ENCODE measurements around the gene BLVRB.
"Not testable (repeated sequence)": the region's sequence is repeated elsewhere in the genome, so short reads cannot be mapped to it uniquely, and the experiment has no call there.

Gene BLVRB

GRCh38 chr19:40410030-40410389 lies 55.5 kb downstream of the BLVRB start:
- Histone ChIP-seq H3K4me1 (ENCODE audit: insufficient read depth, low read length) (peaks cover 11% of the 10 kb centered on the region), H3K27ac (ENCODE audit: low read depth, low read length) (no peak overlapping the region), H3K9ac (ENCODE audit: low read length) (no peak overlapping the region), H3K4me3 (ENCODE audit: low read depth in 1 of 2, low read length in 2 of 2) (no peak overlapping the region), H3K36me3 (ENCODE audit: insufficient read depth, low read length) (no peaks in the 10 kb centered on the region), H3K27me3 (ENCODE audit: control insufficient read depth in 1 of 2, insufficient read depth in 2 of 2, low read length in 2 of 2) (no peaks in the 10 kb centered on the region), H3K9me3 (ENCODE audit: low read length) (no peaks in the 10 kb centered on the region)

GRCh38 chr19:40408598-40408925 lies 57.0 kb downstream of the BLVRB start:
- H3K4me1 ChIP-seq (ENCODE audit: insufficient read depth, low read length); H3K27me3 ChIP-seq (ENCODE audit: control insufficient read depth in 1 of 2, insufficient read depth in 2 of 2, low read length in 2 of 2); H3K27ac ChIP-seq (ENCODE audit: low read depth, low read length): not testable (repeated sequence)

GRCh38 chr19:40407714-40408597 lies 57.6 kb downstream of the BLVRB start:
- Histone ChIP-seq H3K4me1 (ENCODE audit: insufficient read depth, low read length) (peaks cover 9% of the 10 kb centered on the region), H3K9me3 (ENCODE audit: low read length) (no peaks in the 10 kb centered on the region), H3K27ac (ENCODE audit: low read depth, low read length) (no peak overlapping the region), H3K4me3 (ENCODE audit: low read depth in 1 of 2, low read length in 2 of 2) (no peak overlapping the region), H3K27me3 (ENCODE audit: control insufficient read depth in 1 of 2, insufficient read depth in 2 of 2, low read length in 2 of 2) (no peaks in the 10 kb centered on the region), H3K36me3 (ENCODE audit: insufficient read depth, low read length) (no peaks in the 10 kb centered on the region), H3K9ac (ENCODE audit: low read length) (no peak overlapping the region)

More at GRCh38 chr19:40408598-40408925, 57.0 kb downstream of the BLVRB start:
- not testable (repeated sequence) for H3K4me3 ChIP-seq (ENCODE audit: low read depth in 1 of 2, low read length in 2 of 2); H3K36me3 ChIP-seq (ENCODE audit: insufficient read depth, low read length); H3K9ac ChIP-seq (ENCODE audit: low read length); H3K9me3 ChIP-seq (ENCODE audit: low read length)

- no peak overlapping the region for H3K9ac ChIP-seq (ENCODE audit: low read length)
These were observed 62.1 kb downstream of the BLVRB start for GRCh38 chr19:40403262-40403984.

GRCh38 chr19:40400559-40400958 lies 65.0 kb downstream of the BLVRB start:
- Histone ChIP-seq H3K9me3 (ENCODE audit: low read length) (no peaks in the 10 kb centered on the region), H3K4me1 (ENCODE audit: insufficient read depth, low read length) (no peaks in the 10 kb centered on the region), H3K27ac (ENCODE audit: low read depth, low read length) (no peak overlapping the region), H3K27me3 (ENCODE audit: control insufficient read depth in 1 of 2, insufficient read depth in 2 of 2, low read length in 2 of 2) (no peaks in the 10 kb centered on the region), H3K9ac (ENCODE audit: low read length) (no peak overlapping the region), H3K36me3 (ENCODE audit: insufficient read depth, low read length) (no peaks in the 10 kb centered on the region), H3K4me3 (ENCODE audit: low read depth in 1 of 2, low read length in 2 of 2) (no peak overlapping the region)

More at GRCh38 chr19:40403262-40403984, 62.1 kb downstream of the BLVRB start:
- Histone ChIP-seq H3K9me3 (ENCODE audit: low read length) (no peaks in the 10 kb centered on the region), H3K27me3 (ENCODE audit: control insufficient read depth in 1 of 2, insufficient read depth in 2 of 2, low read length in 2 of 2) (no peaks in the 10 kb centered on the region), H3K4me3 (ENCODE audit: low read depth in 1 of 2, low read length in 2 of 2) (peak overlapping the region; percentile 41 to 68), H3K4me1 (ENCODE audit: insufficient read depth, low read length) (no peaks in the 10 kb centered on the region), H3K27ac (ENCODE audit: low read depth, low read length) (peak overlapping the region; percentile 78), H3K36me3 (ENCODE audit: insufficient read depth, low read length) (no peaks in the 10 kb centered on the region)

GRCh38 chr19:40398417-40399131 lies 67.0 kb downstream of the BLVRB start:
- H3K9me3 ChIP-seq (ENCODE audit: low read length) = no peaks in the 10 kb centered on the region
- no peaks in the 10 kb centered on the region for H3K4me1 ChIP-seq (ENCODE audit: insufficient read depth, low read length)
- H3K36me3 ChIP-seq (ENCODE audit: insufficient read depth, low read length) = no peaks in the 10 kb centered on the region
- no peak overlapping the region for H3K4me3 ChIP-seq (ENCODE audit: low read depth in 1 of 2, low read length in 2 of 2)
- no peak overlapping the region for H3K27ac ChIP-seq (ENCODE audit: low read depth, low read length)
- H3K9ac ChIP-seq (ENCODE audit: low read length) = no peak overlapping the region
- H3K27me3 ChIP-seq (ENCODE audit: control insufficient read depth in 1 of 2, insufficient read depth in 2 of 2, low read length in 2 of 2) = no peaks in the 10 kb centered on the region
